DMS114 treated with DMSO at 0.1 percent for 48 hours (cell line): Measurements from ENCODE around the gene DUSP5.

Experiments
- DNase-seq: peaks from one replicate; lab custom pipeline; 2025; ENCODE audit not compliant: unreplicated experiment; lab: John Stamatoyannopoulos, UW

Gene DUSP5

GRCh38 chr10:110480387-110480786 lies 17.3 kb upstream of the DUSP5 start:
- no peak for DNase-seq

DNA sequence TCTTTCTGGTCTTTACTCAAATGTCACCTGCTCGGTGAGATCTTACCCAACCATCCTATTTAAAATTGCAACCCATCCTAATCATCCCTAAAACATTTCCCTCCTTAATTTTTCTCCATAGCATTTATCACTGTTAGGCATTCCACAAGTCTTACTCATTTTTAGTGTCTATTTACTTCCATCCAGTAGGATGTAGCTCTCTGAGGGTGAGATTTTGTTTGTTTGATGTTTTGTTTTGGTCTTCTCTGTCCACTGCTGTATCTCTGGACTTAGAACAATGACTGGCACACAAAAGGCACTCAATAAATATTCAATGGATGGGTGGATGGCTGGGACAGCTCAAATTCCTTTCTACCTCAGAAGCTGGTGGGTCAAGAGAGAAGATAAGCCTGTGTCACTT lies 15.8 kb upstream of the DUSP5 start:
- DNase-seq, result no peak

DNA sequence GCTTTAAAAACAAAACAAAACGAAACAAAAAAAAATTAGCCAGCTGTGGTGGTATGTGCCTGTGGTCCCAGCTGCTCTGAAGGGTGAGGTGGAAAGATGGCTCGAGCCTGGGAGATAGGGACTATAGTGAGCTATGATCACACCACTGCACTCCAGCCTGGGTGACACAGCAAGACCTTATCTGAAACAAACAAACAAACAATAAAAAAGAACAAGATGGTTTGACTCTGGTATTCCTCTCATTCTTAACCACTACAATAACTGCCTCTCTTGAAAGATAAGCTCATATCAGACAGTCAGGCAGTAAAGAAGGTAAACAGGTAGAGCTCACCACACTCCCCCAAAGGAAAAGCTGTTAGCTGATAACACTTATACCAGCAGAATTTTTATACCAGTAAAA lies 14.1 kb upstream of the DUSP5 start:
- no peak for DNase-seq

DNA sequence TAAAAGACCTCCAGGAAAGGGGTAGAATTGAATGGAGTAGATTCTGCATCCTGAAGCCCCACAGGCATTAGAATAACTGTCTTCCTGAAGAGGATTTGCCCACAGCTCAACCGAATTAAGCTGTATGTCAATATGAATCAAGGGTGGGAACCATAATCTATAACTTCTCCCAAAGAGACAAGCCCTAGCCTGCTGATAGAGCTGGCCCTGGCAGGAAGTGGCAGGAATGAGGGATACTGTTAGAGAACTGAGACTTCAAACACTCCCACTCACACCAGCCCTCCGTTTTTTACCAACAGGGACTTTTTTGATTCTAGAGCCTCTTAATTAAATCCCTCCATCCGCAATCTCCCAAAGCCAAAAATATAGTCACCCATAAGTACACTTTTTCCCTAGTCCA lies 12.2 kb upstream of the DUSP5 start:
- DNase-seq, result no peak

DNA sequence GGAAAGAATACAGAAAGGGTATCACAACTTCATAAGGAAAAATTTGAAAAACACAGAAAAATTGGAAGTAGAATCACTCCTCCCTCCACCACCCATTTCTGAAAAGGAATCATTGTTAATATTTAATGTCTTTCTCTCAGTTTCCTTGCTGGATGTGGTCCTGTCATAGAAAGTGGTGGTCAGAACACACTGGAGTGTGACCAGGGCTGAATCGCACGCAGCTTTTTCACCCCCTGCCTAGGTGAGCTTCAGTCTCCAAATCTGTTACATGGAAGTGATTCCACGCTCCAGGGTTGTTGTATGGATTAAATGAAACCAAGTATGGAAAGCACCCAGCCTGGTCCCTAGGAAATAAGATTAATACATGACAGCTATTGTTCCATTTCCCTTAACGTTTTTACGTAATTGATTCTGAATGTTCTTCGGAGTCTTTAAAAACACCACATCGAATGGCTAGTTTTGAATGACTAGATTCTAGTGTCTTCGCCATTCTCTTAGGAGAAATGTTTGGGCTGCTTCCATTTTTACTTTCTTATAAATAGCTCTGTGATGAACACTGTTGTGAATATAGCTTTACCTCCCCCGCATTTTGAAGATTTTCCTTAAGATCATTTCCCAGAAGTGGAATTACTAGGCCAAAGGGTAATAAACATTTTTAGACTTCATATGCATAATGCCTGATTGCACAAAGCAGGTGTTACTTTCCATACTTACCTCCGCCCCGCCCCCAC lies 10.9 kb upstream of the DUSP5 start:
- no peak for DNase-seq

- no peak for DNase-seq
Observed at GRCh38 chr10:110487411-110488331, 10.0 kb upstream of the DUSP5 start.

GRCh38 chr10:110488332-110488681 lies 9.4 kb upstream of the DUSP5 start:
- DNase-seq, result no peak

DNA sequence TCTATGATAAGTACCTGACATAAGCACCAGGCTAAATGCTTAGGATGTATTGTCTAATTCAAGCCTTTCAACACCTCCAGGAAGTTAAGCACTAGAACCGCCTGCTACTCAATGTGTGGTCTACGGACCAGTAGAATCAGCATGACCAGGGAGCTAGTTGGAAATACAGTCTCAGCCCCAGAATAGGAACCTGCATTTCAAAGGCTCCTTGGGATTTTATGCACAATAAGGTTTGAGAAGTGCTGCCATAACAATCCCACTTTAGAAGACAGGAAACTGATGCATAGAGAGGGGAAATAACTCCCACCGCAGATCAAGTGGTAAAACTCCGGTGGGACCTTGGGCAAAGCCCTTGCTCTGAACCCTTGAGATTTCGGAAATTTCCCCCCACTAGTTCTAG lies 8.8 kb upstream of the DUSP5 start:
- no peak for DNase-seq

DNA sequence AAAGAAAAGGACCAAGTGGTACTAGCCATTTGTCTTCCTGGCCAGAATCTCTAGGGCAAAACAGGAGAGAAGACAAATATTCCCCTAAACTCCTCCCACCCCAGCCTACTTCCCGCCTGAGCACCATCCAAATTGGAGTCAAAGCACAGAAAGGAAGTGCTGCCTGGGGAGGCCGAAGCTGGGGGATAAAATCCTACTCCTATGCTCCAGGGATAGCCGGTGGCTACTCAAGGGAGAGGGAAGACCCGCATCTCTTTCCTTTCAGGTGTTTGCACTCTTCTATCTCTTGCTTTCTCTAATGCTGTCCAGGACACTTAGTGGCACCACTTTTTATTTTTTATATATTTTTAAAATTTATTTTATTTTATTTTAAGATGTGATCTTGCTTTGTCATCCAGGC lies 7.1 kb upstream of the DUSP5 start:
- no peak for DNase-seq

GRCh38 chr10:110491346-110491745 lies 6.4 kb upstream of the DUSP5 start:
- no peak for DNase-seq

DNA sequence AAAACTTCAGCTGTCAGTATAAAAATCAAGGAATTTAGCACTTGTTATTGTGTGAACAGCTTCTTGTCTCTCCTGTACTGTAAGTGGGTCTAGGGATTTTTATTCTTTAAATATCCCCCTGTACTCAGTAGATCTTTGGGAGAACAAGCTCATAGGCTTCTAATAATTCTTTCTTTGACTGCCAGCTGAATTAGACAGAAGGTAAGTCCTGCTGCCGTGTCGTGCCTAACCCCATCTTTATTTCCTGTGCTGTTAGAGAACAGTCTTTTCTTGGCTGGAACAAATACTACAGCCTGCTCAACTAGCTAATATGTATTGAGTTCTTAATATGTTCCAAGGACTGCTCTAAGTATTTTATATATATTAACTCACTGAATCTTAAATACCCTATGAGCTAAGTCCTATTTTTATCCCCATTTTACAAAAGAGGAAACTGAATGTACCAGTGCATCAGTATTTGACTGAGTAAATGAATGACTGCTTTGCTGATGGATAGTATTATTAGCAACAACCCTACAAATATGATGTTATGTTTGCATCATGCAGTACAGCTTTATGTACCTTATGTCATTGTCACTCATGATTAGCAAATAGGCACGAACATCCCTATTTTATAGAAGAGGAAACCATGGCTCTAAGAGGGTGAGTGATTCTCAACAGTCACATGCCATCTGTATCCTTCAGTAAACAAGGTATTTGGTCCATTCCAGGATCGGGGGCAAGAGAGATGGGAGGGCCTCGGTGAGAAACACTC lies 5.5 kb upstream of the DUSP5 start:
- no peak for DNase-seq

DNA sequence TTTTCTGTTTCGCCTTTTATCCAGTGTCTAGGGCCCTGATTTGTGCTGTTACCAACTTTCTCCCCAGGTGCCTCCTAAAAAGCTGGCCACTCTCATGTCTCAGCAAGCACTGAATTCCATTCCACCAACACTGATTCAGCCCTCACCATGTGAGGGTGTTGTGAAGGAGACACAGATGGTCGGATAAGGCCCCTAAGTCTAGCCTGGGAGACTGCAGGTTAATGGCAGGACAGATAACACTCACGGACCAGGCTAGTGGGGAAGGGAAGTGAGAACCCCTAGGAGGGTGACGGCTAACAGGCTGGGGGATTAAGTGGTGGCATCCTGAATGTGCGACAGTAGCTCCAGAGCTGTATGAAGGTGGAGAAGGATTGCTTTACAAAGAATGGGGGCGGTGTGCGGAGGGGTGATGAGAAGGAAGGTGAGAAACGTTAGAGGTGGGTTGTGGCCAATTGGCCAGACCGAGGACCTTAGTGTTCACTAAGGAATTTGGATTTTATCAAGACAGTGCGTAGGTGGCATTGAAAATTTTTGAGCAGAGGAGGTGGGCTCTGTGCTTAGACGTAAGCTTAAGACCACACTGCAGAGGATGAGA lies 3.8 kb upstream of the DUSP5 start:
- no peak for DNase-seq

- no peak for DNase-seq
Observed at GRCh38 chr10:110494532-110494931, 3.2 kb upstream of the DUSP5 start.

DNA sequence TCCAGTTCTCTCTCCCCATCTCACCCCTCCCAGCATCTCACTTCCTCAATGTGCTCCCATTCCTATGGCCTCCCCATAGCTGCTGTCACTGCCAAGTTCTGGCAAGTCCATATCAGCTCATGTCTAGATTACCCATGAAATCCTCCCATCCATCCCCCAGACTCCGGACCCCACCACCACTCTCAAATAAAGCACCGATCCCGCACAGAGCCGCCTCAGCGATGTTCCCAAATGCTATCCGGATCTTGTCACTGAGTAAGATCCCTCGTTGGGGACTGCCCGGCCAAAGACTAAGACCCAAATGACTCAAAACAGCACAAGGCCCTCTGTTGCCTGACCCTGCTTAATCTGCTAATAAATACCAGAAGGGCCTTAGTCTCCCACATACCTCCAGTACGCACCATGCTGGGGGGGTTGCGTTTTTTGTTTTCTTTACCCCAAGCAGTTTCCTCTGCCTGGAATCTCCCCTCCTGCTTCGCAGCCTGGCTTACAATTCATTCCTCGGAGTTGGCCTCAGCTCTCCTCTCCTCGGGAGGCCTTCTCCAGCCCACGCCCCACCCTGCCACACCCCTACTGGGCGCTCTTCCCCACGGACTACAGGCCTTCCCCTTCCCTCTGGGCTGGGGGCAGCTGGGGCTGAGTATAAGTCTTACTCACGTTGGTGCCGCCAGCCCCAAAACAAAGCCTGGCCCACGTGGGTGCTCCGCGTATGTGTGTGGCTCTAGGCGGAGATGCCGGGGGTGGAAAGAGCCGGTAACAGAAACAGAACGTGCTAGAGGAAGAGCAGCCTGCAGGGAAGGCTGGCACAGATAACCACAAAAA lies 1.8 kb upstream of the DUSP5 start:
- no peak for DNase-seq

DNA sequence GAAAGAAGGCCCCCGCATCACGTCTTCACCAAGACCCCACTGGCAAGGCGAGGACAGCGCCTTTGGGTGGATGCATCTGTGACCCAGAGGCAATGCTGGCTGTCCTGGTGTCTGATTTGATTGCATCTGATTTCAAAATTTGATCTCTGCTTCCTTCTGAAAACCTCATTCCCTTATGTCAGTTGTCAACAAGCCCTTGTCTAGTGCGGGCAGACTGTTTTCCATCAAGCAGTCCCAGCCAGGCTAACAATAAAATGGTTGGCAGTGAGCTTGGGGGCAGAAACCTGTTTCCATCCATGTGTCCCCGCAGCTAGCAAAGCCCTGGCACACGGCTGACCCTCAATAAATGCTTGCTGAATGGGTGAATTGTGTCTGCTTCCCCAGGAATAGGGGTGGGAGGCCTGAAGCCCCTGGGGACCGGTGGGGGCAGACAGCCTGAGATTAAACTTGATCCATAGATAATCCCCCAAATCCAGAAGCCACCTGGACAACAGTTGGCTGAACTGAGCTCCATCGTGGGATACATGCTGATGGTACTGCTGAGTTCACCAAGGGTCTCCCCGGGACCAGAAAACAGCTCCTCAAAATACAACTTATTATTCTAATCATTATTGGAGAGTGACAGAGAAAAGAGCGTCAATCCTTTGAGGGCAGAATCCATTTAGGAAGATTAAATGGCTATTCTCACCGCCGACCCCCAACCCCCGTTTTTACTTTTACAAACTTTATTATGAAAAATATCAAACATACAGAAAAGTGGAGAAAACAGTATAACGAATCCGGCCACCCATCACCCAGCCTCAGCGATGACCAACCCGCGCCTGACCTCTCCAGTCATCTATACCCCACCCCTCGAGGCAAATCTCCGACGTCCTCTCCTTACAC lies 912 bp upstream of the DUSP5 start:
- no peak for DNase-seq

DNA sequence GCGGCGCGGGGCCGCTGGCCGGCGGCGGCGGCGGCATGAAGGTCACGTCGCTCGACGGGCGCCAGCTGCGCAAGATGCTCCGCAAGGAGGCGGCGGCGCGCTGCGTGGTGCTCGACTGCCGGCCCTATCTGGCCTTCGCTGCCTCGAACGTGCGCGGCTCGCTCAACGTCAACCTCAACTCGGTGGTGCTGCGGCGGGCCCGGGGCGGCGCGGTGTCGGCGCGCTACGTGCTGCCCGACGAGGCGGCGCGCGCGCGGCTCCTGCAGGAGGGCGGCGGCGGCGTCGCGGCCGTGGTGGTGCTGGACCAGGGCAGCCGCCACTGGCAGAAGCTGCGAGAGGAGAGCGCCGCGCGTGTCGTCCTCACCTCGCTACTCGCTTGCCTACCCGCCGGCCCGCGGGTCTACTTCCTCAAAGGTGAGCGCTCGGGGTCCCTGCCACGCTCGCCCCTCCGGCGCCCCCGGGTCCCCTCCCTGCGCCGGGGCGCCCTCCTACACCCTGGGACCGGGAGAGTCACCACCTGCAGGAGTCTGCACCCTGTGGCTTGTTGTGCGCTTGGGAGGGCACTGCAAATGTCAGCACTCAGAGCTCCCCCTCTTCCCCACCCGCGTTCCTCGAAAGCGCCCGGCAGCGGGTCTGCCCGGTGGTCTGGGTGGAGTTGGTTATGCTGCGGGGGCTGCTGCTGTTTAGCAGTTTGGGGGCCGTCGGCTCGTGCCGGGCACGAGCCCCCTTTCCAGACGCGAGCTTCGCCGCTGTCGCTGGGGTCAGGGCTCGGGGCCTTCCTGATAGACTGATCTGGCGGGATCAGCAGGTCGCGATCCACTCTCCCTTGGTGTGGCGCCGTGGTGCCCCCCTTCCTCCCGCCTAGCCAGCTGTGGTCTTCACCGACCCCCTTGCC lies 627 bp downstream of the DUSP5 start:
- no peak for DNase-seq

DNA sequence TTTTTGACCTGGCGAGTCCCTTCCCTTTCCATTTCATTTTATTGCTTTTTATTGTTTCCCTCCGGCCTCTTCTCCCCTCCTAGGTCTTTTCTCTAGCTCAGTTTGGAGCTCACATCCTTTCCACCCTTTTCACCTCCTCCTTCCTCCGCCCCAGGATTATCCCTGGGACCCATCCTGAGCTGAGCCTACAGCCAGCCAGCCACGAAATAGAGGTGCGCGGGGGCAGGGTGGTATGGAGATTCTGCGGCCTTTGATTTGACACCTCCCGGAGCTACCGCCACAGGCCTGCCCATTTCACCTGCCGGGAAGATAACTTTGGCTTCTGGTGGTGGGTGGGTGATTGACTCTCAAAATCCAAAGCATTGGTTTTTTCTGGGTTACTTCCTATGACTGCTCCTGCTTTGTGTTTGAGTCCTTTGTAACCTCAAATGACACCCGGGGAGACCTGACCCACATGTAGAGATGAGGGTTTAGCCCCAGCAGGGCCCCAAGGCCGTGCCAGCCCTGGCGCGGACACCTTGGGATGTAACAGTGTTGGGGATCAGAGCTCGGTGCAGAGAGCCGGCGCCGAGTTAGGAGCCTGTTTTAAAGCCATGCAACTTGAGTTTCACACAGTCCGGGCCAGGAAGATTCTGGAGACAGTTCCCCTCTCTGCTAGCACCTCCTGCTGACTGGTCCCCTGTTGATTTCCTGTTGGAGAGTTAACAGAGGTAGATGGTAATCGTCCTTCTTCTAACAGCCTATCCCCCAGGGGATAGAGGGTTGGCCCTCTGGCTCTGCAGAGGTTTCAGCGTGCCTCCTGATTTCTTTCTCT lies 1.5 kb downstream of the DUSP5 start:
- no peak for DNase-seq
